Neural cell (in vitro differentiated cells): Measurements from ENCODE around the gene CST4.

ENCODE experiments used
- POLR2AphosphoS5 ChIP-seq: IDR thresholded peaks from 2 replicates; pipeline ENCODE4 v1.6.1; 2012
- SMC3 ChIP-seq: fragments of 450-650 bp; conservative IDR thresholded peaks from 2 replicates; pipeline ENCODE4 v1.6.1; 2014; ENCODE audit warnings: antibody characterized with exemption, mild to moderate bottlenecking, moderate library complexity; ENCODE audit not compliant: poor library complexity
- TF ChIP-seq, protein P1 (sequence below): IDR thresholded peaks from 2 replicates; pipeline ENCODE4 v1.6.1; 2012; ENCODE audit warnings: borderline replicate concordance
- TF ChIP-seq, protein P2 (sequence below): fragments of 450-650 bp; IDR thresholded peaks from 2 replicates; pipeline ENCODE4 v1.5.1; 2014; ENCODE audit warnings: antibody characterized with exemption, mild to moderate bottlenecking, moderate library complexity; ENCODE audit not compliant: poor library complexity, severe bottlenecking

DNA sequence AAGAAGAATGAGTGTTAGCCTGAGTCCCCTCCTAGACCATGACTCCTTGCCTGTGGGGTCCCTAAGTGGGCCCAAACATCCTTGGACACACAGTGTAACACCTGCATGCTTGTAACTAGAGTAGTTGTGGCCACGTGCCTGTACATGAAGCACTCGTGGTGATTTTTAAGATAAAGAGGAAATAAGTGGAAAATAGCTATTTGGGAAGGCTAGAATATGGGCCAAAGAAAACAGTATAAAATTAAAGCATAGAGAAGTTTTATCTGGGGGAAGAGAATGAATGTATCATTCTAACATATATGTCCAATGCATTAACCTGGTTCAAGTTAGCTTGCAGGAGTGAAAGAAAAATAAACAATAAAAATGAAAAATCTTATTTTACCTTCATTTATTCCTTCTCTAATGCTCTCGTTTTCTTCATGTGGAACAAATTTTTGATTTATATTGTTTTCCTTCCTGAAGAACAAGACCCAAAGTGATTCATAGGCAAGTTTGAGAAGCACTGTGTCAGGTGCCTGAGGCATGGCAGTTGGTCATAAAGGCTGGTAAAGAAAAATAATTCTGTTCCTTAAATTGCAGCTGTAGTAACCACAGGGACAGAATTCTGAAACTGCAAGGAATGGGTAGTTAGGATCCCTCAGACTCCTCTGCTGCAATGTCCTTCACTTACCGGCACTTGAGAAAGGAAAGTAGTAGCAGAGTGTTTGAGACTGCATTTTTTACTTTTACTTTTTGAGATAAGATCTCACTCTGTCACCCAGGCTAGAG lies 42.5 kb downstream of the CST4 start:
- TF ChIP-seq, protein P1, sequence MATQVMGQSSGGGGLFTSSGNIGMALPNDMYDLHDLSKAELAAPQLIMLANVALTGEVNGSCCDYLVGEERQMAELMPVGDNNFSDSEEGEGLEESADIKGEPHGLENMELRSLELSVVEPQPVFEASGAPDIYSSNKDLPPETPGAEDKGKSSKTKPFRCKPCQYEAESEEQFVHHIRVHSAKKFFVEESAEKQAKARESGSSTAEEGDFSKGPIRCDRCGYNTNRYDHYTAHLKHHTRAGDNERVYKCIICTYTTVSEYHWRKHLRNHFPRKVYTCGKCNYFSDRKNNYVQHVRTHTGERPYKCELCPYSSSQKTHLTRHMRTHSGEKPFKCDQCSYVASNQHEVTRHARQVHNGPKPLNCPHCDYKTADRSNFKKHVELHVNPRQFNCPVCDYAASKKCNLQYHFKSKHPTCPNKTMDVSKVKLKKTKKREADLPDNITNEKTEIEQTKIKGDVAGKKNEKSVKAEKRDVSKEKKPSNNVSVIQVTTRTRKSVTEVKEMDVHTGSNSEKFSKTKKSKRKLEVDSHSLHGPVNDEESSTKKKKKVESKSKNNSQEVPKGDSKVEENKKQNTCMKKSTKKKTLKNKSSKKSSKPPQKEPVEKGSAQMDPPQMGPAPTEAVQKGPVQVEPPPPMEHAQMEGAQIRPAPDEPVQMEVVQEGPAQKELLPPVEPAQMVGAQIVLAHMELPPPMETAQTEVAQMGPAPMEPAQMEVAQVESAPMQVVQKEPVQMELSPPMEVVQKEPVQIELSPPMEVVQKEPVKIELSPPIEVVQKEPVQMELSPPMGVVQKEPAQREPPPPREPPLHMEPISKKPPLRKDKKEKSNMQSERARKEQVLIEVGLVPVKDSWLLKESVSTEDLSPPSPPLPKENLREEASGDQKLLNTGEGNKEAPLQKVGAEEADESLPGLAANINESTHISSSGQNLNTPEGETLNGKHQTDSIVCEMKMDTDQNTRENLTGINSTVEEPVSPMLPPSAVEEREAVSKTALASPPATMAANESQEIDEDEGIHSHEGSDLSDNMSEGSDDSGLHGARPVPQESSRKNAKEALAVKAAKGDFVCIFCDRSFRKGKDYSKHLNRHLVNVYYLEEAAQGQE: no peak
- TF ChIP-seq, protein P2, sequence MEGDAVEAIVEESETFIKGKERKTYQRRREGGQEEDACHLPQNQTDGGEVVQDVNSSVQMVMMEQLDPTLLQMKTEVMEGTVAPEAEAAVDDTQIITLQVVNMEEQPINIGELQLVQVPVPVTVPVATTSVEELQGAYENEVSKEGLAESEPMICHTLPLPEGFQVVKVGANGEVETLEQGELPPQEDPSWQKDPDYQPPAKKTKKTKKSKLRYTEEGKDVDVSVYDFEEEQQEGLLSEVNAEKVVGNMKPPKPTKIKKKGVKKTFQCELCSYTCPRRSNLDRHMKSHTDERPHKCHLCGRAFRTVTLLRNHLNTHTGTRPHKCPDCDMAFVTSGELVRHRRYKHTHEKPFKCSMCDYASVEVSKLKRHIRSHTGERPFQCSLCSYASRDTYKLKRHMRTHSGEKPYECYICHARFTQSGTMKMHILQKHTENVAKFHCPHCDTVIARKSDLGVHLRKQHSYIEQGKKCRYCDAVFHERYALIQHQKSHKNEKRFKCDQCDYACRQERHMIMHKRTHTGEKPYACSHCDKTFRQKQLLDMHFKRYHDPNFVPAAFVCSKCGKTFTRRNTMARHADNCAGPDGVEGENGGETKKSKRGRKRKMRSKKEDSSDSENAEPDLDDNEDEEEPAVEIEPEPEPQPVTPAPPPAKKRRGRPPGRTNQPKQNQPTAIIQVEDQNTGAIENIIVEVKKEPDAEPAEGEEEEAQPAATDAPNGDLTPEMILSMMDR: no peak
- no peak for TF ChIP-seq POLR2AphosphoS5
- TF ChIP-seq SMC3: no peak
